AG10803 (cell line): Measurements from ENCODE around the gene PCSK6.

Source experiments
- DNase-seq: peaks from one replicate; pipeline ENCODE4 v3.0.0; 2010; ENCODE audit warnings: low read depth
- H3K4me3 ChIP-seq: 2 replicates; pipeline ENCODE4 v1.5.1; 2011; ENCODE audit warnings: mild to moderate bottlenecking, low read length, control low read depth
- TF ChIP-seq, protein P1 (sequence below): conservative IDR thresholded peaks from 2 replicates; pipeline ENCODE4 v1.5.1; 2011; ENCODE audit warnings: mild to moderate bottlenecking, low read length, control low read depth, inconsistent platforms

Gene PCSK6

GRCh38 chr15:101474983-101475382 lies 14.5 kb downstream of the PCSK6 start:
- TF ChIP-seq, protein P1, sequence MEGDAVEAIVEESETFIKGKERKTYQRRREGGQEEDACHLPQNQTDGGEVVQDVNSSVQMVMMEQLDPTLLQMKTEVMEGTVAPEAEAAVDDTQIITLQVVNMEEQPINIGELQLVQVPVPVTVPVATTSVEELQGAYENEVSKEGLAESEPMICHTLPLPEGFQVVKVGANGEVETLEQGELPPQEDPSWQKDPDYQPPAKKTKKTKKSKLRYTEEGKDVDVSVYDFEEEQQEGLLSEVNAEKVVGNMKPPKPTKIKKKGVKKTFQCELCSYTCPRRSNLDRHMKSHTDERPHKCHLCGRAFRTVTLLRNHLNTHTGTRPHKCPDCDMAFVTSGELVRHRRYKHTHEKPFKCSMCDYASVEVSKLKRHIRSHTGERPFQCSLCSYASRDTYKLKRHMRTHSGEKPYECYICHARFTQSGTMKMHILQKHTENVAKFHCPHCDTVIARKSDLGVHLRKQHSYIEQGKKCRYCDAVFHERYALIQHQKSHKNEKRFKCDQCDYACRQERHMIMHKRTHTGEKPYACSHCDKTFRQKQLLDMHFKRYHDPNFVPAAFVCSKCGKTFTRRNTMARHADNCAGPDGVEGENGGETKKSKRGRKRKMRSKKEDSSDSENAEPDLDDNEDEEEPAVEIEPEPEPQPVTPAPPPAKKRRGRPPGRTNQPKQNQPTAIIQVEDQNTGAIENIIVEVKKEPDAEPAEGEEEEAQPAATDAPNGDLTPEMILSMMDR: no peak
- H3K4me3 ChIP-seq: no peak overlapping the region
- no peak for DNase-seq

DNA sequence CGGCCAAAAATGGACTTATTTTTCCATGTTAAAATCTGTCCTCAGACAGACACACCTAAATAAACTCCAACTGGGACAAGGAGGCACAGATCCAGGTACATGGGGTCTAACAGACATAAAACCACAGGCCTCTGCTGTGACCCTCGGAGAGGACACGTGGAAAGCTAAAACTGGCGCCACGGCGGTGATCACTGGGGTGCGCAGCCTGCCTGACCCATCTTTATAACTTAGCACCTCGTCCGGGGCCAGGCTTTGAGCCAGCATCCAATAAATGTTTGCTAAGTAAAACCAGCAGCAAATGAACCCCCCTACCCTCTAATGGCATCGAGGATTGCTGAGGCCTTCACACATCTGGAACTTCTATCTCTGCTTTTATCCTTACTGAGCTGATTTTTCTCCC lies 15.3 kb downstream of the PCSK6 start:
- TF ChIP-seq, protein P1: no peak
- no peak for DNase-seq
- H3K4me3 ChIP-seq: no peak overlapping the region

GRCh38 chr15:101472033-101472432 lies 17.5 kb downstream of the PCSK6 start:
- DNase-seq: no peak
- H3K4me3 ChIP-seq: no peak overlapping the region
- TF ChIP-seq, protein P1: no peak

- no peak overlapping the region for H3K4me3 ChIP-seq
- DNase-seq: no peak
- TF ChIP-seq, protein P1: no peak
These were observed 18.8 kb downstream of the PCSK6 start for GRCh38 chr15:101470548-101471239.

DNA sequence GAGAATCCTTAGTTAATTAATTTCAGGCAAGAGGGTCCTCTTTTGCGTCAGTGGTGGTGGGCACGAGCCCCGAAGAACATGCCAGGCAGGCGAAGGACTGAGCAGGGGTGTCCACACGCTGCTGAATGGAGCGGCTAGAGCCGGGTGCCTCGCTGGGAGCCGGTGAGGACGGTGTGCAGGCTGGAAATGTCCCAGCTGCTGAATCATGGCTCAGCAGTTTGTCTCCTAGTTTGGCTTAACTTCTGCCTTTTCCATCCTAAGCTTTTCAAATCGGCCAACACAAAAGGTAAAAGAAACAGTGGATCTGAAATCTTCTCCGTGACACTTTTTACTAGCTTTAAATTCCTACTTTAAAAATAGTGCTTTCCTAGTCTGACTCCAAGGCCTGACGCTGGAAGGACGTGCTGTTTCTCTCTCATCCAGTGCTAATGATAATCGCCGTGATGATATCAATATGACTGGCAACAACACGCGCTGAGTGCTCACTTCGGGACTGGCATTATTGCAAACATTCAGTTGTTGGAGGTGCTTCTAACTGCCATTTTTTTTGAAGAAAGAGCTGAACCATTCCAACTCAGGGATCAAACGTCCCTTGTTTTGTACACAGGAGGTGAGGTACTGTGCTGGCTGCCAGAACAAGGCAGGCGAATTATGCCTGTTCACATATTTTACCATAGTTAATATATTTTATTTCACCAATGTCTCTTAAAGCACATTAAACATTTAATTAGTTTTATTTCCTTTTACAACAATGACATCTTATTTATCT lies 19.8 kb downstream of the PCSK6 start:
- H3K4me3 ChIP-seq: no peak overlapping the region
- TF ChIP-seq, protein P1: no peak
- no peak for DNase-seq

DNA sequence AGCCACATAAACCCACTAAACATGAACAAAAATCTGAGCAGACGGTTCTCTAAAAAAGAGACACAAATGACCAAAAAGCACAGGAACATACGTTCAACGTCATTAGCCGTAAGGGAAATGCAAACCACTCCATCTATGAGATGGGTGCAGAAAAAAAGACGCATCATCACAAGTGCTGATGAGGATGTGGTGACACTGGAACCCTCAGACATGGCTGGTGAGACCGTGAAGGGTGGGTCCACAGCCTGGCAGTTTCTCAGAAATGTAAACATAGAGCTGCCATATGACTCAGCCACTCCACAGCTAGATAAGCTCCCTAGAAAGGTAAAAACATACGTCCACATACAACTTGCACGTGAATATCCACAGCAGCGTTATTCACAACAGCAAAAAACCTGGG lies 23.3 kb downstream of the PCSK6 start:
- H3K4me3 ChIP-seq: no peak overlapping the region
- TF ChIP-seq, protein P1: no peak
- DNase-seq: no peak

- H3K4me3 ChIP-seq: no peak overlapping the region
- TF ChIP-seq, protein P1: no peak
- no peak for DNase-seq
These were observed 24.4 kb downstream of the PCSK6 start for GRCh38 chr15:101464999-101465669.
